ENCODE measurements around the gene FNDC3B.
A peak's percentile ranks its signal among the peaks of the same experiment; 100 is the strongest.

Gene FNDC3B

DNA sequence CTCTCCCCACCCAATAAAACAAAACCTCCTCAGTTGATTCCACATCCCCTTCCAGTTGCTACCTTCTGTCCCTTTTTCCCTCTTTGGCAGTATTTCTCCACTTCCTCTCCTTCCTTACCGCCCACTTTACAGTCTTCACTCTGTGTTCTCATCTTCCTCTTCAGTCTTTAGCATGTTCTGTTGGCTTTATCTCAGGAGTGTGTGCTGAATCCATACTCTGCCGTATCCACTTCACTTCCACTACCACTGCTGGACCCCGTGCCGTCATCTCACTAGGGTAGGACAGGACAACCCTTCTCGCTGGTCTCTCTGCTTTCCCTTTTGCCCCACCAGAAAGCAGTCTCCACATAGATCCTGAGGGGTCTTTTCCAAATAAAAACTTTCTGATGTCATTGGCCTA is 74.3 kb downstream of the FNDC3B start:
- no peak for DNase-seq (ENCODE audit: low spot score)

DNA sequence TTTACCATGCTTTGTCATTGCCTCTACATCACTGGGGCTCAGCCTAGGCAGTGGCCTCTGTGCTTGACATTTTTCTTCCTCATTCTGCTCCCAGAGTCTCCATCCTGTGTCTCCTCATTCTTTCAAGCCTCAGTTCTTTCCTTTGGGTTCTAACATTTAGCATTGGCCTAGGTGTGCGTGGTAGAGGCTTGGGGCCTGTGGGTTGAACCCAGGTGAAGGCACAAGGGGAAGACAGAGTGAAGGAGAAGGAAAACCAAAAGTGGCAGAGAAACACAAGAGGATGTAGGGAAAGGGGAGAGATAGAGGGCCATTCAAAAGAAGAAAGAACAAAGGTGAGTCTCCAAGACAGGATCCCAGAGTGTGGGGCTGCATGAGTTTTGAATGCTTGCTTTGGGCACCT is 75.7 kb downstream of the FNDC3B start:
- no peak for DNase-seq (ENCODE audit: low spot score)

DNA sequence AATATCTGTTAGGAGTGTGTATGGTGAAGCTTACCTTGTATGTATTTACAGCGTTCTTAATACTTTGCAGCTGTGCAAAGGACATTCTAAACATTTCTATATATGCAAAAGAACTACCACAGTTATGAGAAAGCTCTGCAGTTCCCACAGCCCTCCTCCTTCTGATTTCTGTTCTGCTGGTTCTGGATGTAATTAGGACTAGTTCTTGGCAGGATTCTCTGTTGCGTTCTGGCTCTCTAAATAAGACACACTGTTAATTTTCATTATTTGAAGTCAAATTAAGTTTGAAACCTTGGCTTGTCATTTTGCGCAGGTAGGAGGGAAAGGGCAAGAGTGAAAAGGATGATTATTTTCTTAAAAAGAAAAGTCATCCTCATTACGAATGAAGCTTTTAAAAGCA is 76.4 kb downstream of the FNDC3B start:
- no peak for DNase-seq (ENCODE audit: low spot score)

DNA sequence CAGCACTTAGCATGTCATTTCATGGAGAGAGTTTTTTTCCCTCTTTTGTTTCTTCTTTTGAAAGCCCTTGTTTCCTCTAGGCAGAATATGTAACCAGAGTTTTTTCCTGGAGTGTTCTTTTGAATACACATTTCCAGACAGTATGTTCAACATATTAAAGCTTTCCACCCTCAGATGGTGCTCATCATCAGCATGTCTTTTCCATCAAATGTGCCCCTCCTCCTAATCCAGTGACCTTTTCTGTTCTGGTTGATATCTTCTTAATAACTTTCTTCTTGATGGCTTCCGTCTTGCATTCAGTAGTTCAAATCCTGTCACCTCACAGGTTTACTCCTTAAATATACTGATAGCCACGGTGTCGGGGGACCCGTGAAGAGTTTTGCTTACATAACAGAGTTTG is 78.6 kb downstream of the FNDC3B start:
- no peak for DNase-seq (ENCODE audit: low spot score)

DNA sequence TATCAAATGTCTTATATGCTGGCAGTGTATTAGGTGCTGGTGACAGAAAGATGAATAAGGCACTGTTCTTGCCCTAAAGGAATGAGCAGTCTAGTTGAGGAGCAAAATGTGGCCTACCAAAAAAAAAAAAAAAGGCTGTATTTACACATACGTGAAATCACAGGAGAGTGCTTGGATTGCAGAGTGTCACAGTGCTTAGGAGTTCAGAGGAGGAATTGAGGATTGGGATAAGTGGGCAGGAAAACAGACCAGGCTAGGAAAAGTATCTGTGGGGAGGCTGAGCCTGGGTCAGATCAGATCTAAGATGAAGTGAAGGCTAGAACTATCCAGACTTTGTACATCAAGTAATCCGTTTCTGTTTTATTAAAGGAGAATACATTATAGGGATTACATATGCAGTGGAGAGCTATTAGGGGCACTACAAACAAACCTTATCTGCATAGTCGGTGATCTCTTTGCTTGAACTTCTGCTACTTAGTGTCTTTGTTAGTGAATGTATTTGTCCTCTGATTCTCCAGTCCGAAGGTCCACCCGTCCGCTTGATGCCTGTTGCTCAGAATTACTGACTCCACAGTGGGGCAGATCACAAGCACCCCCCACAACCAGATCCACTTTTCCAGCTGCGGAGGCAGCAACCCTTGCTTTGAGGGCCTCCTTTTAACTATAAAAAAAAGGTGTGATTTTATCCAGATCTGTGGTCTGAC is 80.0 kb downstream of the FNDC3B start:
- DNase-seq (ENCODE audit: low spot score): no peak

DNA sequence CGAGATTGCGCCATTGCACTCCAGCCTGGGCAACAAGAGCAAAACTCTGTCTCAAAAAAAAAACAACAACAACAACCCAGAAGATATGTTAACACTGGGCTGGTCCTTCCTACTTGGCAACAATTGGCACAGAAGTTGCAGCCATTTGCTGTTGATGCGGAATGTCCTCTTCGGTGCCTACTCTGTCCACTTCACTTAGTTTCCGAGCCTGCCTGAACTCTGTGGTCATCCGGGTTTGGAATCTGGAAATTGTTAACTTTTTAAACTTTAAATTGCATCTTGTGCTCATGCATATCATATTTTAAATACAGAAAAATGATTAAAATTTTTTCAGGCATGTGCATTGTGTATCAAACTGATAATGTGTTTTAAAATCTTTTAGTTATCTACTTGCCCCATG is 81.5 kb downstream of the FNDC3B start:
- no peak for DNase-seq (ENCODE audit: low spot score)

DNA sequence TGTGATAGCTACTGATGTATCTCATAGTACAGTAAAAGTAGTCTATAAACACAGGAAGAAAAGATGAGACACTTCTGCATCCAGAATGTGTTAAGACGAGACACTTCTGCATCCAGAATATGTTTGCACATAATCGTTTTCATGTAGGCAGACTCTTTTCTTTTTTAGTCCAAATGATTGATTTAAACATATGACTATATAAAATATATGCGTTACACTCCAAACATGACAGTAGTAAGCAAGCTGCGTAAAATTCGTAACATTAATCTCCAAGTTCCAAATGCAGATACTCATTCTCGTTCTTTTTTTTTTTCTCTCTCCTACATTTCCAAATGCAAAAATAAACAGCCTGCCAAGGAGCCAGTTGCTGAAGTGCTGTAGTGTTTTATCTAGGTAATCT is 82.6 kb downstream of the FNDC3B start:
- DNase-seq (ENCODE audit: low spot score): no peak

DNA sequence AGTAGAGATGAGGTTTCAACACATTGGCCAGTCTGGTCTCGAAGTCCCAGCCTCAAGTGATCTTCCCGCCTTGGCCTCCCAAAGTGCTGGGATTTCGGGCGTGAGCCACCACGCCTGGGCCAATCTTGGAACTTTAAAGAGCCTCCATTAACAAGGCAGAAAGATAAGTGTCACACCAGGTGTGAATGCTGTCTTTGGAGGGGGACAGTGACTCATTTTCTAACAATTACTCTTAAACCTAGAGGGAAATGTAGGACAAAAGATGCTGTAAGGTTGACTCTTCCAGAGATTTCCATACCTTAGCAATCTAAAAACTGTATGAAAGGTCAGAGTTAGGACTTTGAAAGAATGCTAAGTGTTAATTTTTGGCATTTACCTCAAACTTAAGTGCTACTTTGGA is 84.9 kb downstream of the FNDC3B start:
- DNase-seq (ENCODE audit: low spot score): no peak

DNA sequence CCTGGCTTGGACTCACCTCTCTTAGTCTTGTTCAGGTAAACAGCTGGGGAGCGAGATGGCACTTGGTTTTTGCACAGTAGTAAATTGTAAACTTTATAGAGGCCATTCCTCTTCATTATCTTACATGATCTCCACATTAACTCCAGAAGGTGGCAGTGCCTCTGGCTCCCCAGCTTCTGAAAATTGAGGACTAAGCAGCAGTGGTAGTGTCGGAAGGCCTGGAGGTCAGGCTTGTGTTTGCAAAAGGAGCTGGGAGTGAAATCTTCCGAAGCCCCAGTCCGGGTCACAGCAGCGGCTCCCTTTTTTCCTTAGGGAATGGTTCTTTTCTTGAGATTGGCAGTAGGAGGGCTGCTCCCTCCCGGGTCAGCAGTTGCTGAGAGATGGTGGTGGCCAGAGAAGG is 85.7 kb downstream of the FNDC3B start:
- DNase-seq (ENCODE audit: low spot score): no peak

DNA sequence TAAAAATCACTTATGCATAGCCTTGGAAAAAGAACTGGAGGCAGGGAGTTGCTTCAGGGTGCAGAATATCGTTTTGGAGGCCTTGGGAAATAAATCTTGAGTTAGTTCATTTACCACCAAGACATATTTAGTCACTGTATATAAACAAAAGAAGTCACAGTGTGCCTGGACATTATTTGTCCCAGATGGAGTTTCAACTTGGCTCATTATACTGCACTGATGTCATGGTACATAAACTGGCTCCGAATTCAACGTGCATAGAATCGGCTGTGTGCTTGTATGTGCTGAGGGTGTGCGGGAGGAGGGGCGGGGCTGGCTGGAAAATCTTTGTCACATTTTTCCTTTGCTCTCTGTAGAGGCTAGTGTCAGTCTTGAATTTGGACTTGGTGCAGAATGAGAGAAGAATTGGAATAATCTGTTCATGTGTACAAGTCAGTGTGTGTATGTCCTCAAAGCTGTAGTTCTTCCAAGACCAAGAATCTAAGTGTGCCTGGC is 86.6 kb downstream of the FNDC3B start:
- DNase-seq (ENCODE audit: low spot score): no peak

DNA sequence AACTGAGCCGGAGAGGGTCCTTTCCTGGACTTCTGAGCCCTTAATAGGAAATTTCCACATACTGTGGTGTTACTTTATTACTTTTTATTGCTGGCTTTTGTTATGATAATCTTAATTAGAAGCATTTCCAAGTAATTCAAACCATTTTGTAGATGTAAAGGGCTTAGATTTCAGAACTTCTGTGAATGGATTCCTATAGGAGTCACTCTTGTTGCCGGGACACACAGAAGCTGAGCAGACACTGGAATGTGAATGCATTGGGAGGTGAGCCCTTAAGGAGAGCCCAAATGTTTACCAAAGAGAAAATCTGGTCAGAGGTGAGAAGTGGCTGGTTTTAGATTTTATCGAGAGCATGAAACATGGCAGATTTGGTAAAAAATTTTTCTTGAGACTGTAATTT is 87.4 kb downstream of the FNDC3B start:
- DNase-seq (ENCODE audit: low spot score): no peak

DNA sequence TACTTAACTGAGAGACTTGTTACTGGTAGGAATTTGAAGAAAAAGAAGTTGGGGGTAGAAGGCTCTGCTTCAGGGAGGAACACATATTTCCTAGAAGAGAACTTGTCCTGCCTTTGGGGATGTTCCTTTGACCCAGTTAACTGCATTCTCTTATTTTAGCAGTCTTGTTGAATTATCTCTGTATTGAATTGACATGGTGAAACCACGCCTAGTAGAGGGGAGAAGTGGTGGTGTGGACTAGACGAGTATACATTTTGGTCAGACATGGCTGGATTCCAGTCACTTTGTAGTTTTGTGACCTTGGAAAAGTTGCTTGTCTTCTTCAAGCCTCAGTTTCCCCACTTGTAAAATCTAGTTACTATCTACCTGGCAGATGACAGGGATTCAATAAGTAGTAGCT is 87.8 kb downstream of the FNDC3B start:
- DNase-seq (ENCODE audit: low spot score): no peak

DNA sequence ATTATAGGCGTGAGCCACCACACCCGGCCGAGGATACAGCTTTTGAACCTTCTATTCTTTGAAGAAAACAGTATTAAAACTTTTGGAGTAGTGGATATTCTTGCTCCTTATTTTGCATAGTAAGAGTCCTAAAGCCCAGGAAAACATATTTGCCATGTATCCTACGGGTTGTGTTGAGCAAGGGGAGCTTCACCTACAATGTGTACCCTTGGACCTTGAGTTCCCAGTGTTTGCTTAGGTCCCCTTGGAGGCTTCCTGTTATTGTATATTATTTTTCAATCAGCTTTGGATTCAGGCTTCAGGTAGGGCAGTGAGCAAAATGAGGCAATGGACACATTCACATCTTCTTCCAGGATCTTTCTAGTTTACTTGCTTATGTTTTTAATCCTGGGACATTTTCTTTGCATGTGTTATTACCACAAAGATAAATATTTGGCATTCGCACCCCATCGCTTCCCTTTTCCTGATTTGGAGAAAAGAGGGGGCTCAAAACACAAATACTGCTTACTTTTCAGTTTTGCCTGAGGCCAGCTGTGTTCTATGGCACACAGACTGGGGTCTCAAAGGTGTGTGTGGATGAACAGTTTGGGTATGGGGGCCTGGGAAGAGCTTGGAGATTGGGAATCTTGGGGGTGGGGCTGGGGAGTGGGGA is 88.7 kb downstream of the FNDC3B start:
- no peak for DNase-seq (ENCODE audit: low spot score)

DNA sequence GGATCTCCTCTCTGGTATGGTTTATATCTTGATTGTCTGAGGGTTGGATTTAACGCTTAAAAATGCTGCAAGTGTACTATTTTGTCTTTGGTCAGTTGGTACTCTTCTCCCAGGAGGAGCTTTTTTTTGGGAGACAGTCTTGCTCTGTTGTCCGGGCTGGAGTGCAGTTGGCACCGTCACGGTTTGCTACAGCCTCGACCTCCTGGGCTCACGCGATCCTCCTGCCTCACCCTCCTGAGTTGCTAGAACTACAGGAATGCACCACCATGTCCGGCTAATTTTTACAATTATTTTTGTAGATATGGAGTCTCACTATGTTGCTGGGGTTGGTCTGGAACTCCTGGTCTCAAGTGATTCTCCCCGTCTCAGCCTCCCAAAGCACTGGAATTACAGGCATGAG is 89.5 kb downstream of the FNDC3B start:
- DNase-seq (ENCODE audit: low spot score): no peak

DNA sequence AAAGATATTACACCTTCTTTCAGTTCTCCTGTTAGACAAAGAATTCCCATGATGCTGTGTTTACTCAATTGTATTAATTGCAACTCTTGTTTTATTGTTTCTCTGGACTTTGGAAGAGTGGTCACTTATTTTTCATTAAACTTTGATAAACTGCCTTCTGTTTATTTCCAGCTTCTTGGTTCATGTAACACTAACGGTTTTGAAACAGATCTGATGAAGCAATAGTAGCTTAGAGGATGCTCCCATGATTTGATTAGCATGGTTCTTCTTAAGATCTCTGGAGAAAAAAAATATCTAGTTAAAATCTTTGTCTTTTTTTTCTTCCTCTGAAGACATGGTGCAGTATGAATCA is 90.1 kb downstream of the FNDC3B start:
- no peak for DNase-seq (ENCODE audit: low spot score)

DNA sequence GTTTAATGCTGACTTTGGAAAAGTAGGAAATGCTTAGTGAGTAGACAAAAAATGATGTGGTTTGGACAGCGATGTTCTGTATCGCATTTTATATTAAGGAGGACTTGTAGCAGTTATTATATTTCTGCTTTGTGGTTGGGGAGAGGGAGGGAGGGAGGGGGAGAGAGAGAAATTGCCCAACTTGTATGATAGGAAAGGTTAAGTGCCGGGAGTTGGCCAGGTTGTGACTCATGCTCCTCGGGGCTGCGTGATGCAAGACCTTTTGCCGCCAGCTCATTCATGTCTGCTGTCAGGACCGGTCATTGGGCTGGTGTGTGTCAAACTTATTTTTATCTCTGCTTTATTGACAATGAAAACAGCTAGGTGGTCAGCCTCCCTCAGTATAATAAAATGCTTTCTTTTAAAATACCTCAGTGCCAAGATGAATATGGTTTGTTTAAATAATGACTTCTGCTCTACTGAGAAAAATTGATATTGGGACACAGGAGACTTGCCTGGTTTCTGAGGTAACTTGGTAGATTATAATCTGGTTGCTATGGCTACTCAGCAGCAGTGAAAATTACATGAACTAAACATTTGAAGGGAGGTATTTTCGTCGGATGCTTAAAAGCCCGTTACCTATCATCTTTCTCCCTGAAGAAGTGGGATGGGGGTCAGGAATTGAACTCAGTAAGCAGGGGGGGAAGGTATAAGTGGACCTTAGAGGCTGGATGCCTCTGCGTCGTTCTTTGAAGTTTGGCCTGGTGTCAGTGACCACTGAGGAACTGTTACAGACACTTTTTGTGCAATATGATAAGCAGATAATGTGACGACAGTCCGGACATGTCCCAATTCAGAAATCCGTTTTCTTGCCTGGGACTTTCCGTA is 90.7 kb downstream of the FNDC3B start:
- DNase-seq (ENCODE audit: low spot score): peak; percentile 98

DNA sequence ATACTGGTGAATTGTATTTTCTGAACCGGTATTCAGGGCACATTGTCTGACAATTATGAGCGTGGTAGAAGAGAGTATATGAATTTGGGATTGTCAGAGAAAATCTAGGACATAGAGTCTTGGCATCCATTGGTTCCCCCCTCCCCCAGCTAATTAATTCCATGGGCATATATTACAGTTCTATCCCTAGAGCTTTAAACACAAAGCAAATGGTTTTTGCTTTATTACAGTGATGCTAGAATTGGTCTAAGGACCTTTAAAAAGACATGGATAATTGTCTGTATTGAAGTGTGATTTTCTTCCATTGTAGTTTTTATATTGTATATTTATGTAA is 91.3 kb downstream of the FNDC3B start:
- no peak for DNase-seq (ENCODE audit: low spot score)

DNA sequence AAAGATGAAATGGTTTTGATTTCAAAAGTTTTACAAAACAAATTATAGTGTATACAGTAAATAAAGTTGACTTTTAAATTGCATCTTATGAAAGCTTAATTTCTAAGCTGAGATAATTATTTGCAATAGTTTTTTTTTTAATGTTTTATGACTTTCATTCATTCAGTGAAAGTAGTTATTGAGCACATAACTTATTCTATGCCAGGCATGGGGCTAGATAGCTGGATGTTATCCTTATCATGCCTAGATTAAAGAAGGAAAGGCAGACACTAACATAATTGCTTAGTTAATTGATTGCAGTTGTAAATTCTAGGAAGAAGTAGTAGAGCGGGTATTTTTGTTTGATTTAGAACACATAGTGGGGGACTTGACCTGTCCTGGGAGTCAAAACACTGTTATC is 92.4 kb downstream of the FNDC3B start:
- no peak for DNase-seq (ENCODE audit: low spot score)

DNA sequence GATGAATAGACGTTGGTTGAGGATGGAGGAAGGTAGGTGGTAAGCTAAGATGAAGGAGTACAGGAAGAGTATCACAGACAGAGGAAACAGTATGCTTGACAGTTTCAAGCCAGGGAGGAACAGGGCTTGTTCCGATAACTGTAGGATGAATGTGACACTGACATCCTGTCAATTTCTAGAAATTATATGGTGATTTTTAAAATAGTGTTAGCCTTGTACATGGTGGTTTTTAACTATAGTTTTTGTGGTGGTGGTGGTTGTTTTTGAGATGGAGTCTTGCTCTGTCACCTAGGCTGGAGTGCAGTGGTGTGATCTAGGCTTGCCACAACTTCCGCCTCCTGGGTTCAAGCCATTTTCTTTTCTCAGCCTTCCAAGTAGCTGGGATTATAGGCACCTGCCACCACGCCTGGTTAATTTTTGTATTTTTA is 92.8 kb downstream of the FNDC3B start:
- DNase-seq (ENCODE audit: low spot score): no peak

DNA sequence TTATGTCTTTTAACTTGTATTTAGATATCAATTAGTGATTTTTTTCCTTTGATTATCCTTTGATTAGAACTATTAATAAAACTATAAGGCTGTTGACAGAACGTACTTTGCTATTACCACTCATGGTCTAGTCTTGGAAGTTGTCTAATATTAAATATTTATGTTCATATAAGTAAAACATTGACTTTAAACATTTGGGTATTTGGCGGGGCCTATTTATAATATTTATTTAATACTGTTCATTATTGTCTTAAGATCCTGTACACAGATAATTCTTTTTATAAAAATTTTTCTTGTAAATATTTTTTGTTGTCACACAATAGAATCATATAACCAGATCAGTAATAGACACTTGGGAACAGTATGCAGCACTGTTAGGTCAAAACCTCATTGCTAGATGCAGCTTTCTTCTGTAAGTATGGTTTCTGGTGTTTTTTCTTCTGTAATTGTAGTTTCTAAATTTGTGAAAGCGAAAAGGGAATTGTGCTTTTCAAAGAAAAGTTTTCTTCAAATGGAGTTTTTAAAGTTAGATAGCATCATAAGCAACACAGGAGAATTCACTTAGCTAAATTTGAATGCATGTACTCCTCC is 93.4 kb downstream of the FNDC3B start:
- DNase-seq (ENCODE audit: low spot score): no peak

DNA sequence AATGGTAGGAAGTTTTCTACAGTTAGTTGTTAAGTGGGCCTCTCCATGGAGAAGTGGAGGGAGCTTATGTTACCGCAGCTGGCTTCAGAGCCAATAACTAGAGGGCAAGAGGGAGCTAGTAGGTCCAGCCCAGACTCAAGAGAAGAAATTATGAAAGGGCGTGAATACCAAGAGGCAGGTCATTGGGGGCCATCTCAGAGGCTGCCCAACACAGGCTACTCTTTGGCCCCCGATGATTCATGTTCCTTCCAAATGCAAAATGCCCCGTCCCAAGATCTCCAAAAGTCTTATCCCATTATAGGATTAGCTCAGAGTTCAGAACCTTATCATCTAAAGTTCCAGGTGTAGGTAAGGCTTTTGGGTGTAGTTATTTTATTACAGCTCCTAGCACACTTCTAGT is 94.5 kb downstream of the FNDC3B start:
- DNase-seq (ENCODE audit: low spot score): no peak

DNA sequence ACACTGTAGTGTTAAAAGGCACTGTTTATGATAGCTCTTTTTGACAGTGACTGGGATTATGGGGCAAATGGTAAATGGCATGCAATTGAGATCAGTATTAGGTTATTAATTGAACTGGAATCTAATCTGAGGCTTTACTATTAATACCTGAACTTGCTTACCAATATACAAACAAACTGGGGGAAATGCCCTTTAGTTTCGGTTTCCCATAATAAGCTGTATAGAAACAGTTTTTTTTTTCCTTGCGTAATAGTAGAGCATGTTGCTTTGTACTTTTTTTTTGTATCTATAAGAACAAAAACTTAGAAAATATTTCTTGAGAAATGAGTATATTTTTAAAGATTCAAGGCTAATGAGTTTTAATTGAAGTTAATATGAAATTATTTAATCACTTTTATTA is 95.0 kb downstream of the FNDC3B start:
- DNase-seq (ENCODE audit: low spot score): no peak

DNA sequence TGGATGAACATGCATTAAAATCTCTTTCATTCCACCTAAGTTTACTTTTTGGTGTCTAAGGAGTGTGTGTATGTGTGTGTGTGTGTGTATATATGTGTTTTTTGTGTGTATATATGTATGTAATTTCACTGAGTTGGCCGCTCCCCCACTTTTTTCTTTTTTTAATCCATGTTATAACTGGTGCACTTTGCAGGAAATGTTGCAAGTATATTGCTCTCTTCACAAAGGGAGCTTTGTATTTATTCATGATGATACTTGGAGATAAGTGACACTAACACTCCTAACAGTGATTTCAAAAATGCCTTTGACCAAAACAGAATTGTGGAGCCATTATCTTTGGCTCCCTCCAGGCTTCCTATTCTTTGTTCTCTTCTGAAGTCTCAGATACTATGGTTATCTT is 95.8 kb downstream of the FNDC3B start:
- DNase-seq (ENCODE audit: low spot score): peak; percentile 83
